PC-3 (cell line): ENCODE data around the gene NHS.

Source experiments
- EZH2 ChIP-seq: fragments of 300-600 bp; sonication (generic); IDR thresholded peaks from one replicate; pipeline ENCODE4 v1.6.1; 2017; ENCODE audit warnings: antibody characterized with exemption, mild to moderate bottlenecking, low read length; ENCODE audit not compliant: unreplicated experiment
- TF ChIP-seq, protein P1 (sequence below): fragments of 300-600 bp; sonication (generic); conservative IDR thresholded peaks from 2 replicates; pipeline ENCODE4 v1.5.1; 2017; ENCODE audit warnings: antibody characterized with exemption, low read depth, mild to moderate bottlenecking, low read length

- TF ChIP-seq, protein P1, sequence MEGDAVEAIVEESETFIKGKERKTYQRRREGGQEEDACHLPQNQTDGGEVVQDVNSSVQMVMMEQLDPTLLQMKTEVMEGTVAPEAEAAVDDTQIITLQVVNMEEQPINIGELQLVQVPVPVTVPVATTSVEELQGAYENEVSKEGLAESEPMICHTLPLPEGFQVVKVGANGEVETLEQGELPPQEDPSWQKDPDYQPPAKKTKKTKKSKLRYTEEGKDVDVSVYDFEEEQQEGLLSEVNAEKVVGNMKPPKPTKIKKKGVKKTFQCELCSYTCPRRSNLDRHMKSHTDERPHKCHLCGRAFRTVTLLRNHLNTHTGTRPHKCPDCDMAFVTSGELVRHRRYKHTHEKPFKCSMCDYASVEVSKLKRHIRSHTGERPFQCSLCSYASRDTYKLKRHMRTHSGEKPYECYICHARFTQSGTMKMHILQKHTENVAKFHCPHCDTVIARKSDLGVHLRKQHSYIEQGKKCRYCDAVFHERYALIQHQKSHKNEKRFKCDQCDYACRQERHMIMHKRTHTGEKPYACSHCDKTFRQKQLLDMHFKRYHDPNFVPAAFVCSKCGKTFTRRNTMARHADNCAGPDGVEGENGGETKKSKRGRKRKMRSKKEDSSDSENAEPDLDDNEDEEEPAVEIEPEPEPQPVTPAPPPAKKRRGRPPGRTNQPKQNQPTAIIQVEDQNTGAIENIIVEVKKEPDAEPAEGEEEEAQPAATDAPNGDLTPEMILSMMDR = no peak
- no peak for TF ChIP-seq EZH2
Observed at GRCh38 chrX:17627026-17627425, 252.0 kb downstream of the NHS start.
